Measurements from ENCODE around the gene SCLY.
A peak's percentile ranks its signal among the peaks of the same experiment; 100 is the strongest.
"Not testable (repeated sequence)": the region's sequence is repeated elsewhere in the genome, so short reads cannot be mapped to it uniquely, and the experiment has no call there.

SCLY gene, protein sequence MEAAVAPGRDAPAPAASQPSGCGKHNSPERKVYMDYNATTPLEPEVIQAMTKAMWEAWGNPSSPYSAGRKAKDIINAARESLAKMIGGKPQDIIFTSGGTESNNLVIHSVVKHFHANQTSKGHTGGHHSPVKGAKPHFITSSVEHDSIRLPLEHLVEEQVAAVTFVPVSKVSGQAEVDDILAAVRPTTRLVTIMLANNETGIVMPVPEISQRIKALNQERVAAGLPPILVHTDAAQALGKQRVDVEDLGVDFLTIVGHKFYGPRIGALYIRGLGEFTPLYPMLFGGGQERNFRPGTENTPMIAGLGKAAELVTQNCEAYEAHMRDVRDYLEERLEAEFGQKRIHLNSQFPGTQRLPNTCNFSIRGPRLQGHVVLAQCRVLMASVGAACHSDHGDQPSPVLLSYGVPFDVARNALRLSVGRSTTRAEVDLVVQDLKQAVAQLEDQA

DNA sequence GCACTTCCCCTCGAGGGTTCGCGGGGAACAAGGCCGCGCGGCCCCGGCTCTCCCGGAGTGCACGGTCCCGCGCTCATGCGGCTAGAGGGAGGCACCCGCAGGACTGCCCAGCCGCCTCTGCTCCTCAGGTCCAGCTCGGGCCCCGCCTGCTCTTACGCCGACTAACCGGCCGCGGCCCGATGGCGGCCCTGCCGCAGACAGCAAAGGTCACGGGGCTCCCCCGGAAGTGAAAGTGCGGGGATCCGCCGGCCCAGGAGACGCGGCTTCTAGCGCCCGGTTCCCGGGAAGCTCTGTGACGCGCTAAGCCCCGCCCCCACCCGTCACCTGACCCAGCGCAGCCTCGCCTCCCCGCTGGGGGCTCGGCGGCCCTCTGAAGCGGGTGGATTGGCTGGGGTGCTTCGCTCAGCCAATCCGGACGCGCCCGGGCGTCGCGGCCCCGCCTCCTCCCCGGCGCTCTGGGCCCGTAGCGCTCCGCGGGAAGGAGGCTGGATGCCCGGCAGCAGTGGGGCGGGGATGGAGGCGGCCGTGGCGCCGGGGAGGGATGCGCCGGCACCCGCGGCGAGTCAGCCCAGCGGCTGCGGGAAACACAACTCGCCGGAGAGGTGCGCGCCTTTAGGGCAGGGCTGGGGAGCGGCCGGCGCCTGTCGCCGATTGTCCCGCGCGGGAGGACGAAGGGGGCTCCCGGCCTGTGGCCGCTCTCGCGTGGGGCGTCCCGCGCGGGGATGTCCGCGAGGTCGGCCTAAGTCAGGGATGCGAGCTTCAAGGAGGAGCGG lies at the start of gene SCLY:
SCLY (plus strand) TSS at position 460 of the 773 bp plus-strand sequence; CDS start at position 514, 54 bp downstream.
- DNase-seq = peak; percentile 97 to 100 (median 98)
- intact Hi-C loops (cut with DNase I) = loop anchor here (2.0 kb wide), 1 partner anchor 94 kb away; the partner anchor contains the start of gene UBE2F

DNA sequence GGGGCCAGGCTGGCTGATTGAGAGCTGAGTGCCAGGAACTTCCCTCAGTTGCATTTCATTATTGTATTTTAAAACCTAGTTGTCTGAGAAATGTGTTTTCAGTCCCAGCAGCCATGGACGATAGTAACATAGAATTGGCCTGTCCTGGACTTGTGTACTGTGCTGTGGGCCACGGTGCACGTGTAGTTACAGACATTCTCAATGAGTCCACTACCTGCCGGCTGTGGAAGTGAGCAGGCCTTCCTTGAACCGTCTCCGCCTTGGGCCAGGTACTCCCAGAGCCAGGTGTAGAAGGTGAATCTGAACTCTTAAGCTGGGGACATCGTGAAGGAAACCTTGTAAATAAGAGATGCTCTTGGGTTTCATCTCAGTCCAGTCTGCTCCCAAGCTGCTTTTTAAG lies 47.0 kb upstream of the SCLY start:
- DNase-seq = peak in 1 of 10 donors; percentile 59
- intact Hi-C loops (cut with DNase I) = no loop called here

DNA sequence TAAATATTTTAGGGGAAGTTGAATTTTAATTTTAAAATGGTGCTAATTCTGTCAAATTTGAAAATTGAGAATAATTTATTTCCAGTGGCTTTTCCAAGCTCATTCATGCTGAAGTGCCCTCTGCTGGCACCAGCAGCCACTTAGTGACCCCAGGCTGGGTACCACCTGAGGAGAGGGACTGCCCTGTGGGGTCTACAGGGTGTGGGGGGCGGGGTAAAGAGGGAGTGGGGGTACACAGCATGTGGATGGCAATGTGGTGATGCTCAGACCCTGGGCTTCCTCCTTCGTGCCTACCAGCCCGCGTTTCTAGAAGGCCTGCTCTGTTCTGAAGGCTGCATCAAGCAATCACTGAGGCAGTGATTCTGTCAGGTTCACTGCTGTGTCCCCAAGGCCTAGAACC lies 45.1 kb upstream of the SCLY start:
- peak in 3 of 10 donors; percentile 22 to 62 (median 35) for DNase-seq
- intact Hi-C loops (cut with DNase I) = no loop called here

DNA sequence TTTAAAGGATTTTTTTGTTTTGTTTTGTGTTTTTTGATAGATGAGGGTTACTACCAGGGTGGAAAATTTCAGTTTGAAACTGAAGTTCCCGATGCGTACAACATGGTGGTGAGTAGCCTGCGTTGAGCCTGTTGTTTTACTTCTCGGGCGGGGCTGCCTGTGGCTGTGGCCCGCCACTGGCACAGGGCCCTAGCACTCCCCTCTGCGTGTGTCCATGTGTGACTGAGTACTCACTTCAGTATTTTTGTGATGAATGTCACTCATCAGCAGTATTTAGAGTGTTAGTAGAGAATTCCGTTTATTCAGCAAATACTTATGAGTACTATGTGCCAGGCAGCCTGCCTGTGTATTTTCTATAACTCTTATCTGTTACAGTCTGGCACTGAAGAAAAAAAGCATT lies 44.3 kb upstream of the SCLY start:
- peak in 1 of 10 donors; percentile 21 for DNase-seq
- intact Hi-C loops (cut with DNase I) = no loop called here

DNA sequence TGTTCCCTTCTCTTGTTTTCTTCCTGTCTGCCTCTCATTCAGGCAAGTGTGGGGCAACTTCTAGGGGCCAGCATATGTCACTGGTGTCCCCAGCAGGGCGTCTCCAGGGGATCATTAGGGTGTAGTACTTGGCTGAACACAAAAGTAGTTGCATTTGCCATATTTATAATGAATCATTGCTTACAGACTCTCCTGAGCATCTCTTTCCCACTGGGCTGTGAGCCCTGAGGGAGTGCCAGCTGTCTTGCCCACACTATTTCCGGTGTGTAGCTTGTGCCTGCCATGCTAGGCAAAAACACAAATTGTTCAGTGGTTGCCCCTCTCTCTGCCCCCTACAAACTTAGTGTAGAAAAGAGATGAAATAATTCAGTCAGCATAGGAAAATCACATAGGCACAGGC lies 40.8 kb upstream of the SCLY start:
- DNase-seq = peak in 1 of 10 donors; percentile 75
- intact Hi-C loops (cut with DNase I) = no loop called here

DNA sequence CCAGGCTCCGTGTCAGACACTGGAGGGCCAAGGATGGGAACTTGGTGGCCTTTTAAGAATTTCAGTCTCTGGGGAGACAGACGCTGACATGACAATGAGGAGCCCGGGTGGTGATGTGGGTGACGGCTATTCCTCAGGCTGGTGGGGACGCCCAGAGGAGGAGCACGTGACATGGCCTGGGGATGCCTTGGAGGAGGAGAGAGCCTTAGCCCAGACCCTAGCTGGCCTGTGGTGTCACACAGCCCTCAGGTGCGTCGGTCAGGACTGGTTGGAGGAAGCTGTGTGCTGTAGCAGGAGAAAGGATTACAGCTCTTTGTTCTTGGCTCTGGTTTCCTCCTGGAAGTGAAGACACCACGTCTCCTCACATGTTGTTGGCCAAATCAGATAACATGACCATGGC lies 40.0 kb upstream of the SCLY start:
- intact Hi-C loops (cut with DNase I) = no loop called here
- peak in 1 of 10 donors; percentile 25 for DNase-seq

DNA sequence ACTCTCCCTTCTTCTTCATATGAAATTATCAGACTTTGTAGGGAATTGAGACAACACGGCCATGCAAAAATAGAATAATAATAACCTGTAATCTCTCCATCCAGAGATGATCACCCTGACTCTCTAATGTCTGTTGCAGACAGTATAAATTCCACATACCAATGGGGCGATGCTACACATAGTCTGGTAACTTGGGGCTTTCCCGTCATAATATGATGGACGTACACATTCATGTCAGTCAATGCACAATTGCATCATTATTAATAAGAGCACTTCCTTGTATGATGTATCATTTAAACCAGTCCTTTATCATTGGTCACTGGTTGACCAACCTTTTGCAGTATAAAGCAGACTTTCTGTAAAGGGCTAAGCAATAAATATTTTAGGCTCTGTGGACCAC lies 39.5 kb upstream of the SCLY start:
- intact Hi-C loops (cut with DNase I) = no loop called here

DNA sequence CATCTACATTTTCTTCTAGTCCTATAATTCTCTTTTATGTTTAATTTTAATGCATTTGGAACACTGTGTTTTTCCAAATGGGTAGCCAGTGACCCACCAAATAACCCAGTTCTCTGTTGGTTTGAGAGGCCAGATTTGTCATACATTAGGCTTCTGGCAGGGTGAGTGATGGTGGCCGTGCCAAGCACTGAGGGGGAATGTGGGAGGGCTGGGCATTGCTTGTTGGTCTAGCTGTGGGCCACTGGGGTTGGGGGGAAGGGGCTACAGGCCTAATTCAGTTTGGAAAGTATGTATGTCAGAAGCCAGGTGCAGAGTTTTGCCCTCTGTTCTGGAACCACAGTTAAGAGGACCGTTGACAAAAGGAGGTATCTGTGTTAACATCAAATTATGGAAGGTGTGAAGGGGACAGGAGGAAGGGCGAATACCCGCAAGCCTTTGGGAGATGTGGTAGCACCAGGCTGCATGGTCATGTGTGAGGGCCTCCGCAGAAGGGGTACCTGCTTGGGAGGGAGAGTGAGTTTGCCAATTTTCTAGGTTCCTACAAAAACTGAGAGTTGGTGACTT lies 38.1 kb upstream of the SCLY start:
- intact Hi-C loops (cut with DNase I) = no loop called here
- DNase-seq = peak in 1 of 10 donors; percentile 66

More for the DNA sequence above, 39.5 kb upstream of the SCLY start:
- no peak for DNase-seq

DNA sequence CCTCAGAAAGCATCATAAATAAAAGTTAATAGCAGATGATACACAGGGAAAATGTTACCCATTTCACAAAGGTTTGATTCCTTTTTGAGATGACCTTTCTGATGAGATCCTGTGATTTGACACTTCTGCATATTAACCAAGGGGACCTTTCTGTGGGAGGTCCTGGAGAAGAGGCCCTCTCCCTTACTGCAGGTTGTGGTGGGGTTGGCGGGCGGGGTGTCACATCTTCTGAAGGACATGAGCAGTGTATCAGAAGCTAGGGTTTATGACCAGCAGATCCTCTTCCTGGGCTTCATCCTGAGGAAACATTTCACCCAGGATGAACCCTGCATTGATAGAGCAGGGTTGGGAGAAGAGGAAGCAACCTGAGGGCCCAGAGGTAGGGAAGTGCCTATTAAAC lies 37.2 kb upstream of the SCLY start:
- peak in 1 of 10 donors; percentile 13 for DNase-seq
- intact Hi-C loops (cut with DNase I) = no loop called here

DNA sequence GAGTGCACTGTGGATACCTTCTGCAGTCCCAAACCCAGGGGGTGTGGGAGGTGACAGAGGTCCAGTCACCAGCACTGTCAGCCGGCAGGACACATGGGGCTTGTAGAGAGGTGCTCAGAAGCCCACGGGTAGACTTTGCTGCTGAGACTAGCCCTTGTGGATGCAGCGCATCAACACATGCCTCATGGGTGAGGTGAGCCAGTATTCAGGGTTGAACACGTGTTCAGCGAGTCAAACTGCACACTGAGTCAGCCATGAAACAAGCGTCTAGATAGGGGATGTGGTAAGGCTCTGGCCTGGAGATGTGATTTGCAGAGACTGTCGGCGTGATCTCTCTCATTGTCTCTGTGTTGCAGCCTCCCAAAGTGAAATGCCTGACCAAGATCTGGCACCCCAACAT lies 35.8 kb upstream of the SCLY start:
- intact Hi-C loops (cut with DNase I) = no loop called here
- DNase-seq = peak in 1 of 10 donors; percentile 11

DNA sequence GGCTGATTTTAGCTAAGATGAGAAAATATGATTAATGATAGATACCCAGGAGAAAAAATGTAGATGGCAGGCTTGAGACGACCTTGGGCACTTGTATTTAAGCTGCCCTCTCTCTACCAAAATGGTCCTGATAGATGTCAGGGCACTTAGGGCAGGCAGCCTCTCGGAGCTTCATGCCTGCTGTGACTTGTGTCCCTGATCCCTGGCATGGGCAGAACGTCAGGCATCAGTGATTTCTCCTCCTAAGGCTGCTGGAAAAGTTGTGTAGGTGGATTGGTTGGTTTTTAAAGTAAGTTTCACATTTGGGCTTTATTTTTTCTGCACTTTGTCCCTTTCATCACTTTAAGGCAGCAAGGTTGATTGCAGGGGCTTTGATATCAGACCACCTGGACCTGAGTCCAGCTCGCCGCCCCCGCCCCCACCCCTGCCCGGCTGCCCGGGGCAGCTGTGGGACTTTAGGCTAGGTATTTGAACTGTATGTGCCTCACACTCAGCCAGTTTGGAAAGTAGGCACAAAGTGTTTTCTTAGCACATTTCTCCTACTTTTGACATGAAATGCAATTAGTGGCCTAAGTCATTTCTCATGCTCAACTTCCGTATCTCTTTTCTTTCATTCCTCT lies 35.0 kb upstream of the SCLY start:
- intact Hi-C loops (cut with DNase I) = no loop called here
- no peak for DNase-seq

DNA sequence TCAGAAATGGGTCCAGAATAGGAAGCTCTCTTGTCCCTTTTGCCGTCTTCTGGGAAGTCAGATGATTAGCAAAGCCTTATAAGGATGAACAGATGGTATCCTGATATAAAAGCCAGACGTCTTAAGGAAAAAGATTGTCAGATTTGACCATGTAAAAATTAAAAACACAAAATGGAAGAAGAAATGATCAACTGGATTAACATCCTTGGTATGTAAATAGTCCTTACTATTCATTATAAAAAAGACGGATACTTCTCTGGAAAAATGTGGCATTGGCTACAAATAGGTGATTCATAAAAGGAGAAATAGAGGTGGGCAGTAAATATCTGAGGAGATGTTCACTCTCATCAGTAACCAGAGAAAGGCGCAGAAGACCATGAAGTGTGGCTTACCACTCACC lies 33.7 kb upstream of the SCLY start:
- intact Hi-C loops (cut with DNase I) = no loop called here
- no peak for DNase-seq

DNA sequence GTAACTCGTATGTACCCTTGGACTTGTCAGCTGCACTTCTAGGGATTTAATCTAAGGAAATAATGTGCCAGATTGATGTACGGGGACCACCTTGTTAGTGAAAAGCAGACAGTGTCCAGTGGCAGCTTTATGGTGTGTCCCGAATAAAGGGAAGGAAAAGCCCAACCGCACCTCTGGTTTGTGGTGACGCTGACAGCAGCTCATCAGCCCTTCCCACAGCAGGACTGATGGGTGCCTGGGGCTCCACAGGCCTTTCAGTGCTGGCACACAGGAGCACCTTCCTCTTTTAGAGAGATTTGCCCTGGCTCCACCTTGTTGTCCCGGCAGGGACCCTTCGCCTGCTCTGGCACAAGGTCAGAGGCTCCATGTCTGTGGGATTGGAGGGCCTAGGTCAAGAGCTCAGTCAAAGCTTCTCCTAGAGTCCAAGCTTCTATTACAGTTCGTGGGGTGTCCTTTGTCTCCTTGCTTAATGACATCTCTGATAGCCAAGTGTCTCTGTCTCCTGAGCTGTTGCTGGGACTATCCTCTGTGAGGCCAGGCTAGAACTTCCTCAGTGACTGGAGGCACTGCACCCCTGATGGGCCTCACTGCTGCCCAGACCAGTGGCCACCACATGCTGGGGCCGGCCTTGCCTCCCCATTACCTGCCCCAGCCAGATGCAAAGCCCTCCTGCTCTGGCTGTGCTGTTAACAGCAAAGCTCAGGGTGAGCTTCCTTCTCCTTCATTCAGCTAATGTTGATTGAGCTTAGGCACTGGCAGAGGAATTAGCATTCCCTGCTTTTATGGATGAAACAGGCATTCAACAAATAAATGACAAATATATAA lies 33.0 kb upstream of the SCLY start:
- peak in 1 of 10 donors; percentile 71 for DNase-seq
- intact Hi-C loops (cut with DNase I) = no loop called here

DNA sequence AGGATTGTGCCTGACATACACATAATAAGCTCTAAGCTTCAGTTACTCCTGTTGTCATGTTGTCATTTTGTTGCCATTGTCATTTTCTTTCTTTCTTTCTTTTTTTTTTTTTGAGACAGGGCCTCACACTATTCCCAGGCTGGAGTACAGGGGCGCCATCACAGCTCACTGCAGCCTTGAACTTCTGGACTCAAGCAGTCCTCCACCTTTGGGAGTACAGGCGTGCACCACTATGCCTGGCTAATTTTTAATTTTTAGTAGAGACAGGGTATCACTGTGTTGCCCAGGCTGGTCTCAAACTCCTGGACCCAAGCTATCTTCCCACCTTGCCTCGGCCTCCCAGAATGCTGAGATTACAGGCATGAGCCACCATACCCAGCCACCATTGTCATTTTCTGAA lies 30.9 kb upstream of the SCLY start:
- intact Hi-C loops (cut with DNase I) = no loop called here
- DNase-seq = peak in 1 of 10 donors; percentile 22

DNA sequence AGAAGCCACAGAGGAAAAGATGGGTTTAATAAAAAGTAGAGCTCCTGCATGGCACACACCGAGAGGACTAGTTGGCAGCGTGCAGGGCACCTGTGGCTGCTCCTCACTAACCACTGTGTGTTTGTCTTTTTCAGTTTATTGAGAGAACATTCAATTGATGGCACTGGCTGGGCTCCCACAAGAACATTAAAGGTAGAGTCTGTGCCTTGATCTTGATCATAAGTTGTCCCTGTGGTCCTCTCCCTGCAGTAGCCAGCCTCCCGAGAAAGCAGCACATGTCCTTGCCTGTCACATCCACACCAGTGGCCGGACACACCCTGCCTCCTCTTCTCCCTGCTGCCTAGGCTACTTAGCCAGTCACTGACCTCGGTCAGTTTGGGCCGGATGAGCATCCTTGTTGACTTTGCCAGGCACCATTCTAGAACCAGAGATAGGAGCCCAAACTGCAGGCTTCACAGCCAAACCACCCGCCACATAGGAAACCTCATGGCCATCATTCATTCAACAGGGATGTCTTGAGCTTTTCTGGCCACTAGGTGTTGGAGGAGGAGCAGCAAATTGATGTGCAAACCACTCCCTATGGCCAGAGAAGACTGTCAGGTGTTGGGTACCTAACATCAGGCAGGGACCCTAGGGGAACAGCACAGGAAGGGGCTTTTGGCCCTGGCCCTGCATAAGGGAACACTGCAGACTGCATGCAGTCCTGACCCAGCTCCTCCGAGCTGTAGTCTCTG lies 30.2 kb upstream of the SCLY start:
- peak in 1 of 10 donors; percentile 44 for DNase-seq
- intact Hi-C loops (cut with DNase I) = no loop called here

DNA sequence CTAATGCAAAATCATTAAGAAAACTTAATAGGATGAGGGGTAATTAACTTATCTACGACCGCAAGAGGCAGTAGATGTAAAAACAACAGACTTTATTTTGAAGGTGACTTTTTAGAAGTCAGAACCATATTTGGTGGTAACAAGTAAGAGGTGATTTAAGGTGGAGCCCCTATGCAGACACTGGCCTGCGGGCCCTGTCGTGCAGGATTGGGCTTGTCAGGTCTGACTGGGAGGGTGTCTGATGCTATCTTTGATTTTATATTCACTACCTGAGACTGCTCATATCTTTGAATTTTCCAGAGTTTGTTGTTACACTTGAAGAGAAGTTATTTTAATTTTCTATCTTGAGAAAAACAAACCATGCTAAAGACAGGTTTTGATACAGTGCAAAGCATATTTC lies 29.1 kb upstream of the SCLY start:
- intact Hi-C loops (cut with DNase I) = no loop called here
- peak in 1 of 10 donors; percentile 29 for DNase-seq

DNA sequence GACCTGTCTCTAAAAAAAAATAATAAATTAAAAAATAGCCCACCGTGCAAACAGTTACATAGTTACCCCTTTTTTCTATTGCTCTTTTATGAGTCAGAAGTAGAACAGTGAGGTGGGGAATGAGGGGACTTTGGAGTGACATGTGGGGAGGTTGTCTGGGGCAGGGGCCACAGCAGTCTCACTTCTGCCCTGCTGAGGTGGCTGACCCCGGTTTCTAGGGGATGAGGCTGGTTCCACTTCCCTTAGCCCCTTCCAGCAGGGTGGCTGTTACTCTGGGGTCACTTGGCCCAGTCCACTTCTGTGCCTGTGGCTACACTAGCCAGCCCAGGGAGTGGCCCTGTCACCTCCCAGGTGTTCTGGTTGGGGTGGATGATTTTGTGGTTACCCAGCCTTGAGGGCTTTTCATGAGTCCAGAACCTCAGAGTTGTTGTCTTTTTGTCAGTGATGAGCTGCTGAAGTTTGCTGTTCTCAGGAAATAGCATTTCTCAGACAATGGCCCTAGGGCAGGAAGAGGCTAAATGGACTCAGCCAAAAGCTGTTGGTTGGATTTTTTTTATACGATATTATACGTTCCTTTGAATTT lies 28.0 kb upstream of the SCLY start:
- intact Hi-C loops (cut with DNase I) = no loop called here
- DNase-seq = peak in 1 of 10 donors; percentile 20

DNA sequence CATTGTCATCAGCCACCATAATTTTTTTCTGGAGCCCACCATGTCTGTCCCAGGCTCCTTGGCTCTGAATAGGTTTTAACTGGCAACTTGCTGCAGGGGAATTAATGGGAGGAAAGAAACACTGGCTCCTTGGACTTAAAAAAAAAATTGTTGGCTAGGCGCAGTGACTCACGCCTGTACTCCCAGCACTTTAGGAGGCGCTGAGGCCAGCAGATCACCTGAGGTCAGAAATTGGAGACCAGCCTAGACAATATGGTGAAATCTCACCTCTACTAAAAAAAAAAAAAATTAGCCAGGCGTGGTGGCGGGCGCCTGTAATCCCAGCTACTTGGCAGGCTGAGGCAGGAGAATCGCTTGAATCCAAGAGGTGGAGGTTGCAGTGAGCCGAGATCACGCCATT lies 26.8 kb upstream of the SCLY start:
- intact Hi-C loops (cut with DNase I); DNase-seq: not testable (repeated sequence)

DNA sequence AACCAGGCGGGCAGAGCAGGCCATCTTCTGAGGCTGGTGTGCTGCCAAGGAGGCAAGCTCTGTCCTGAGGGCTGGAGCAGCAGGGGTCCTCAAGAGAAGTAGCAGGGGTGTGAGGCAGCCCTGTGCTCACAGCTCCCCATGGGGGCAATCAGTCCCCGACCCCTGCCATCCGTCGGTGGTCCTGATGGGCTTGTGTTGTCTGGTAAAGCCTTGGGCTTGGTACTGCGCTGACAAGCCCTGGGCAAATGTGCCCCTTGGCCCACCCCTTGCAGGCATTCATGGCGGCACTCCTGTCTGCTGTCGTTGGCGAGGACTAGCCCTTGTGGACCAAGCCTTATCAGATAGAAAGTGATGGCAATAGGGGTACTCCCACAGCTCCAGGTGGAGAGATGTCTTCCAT lies 22.6 kb upstream of the SCLY start:
- intact Hi-C loops (cut with DNase I) = no loop called here
- DNase-seq = peak in 2 of 10 donors; percentile 64 to 68
